Hepatocyte (in vitro differentiated cells): Measurements from ENCODE around the gene CHST8.

Experiments
- EZH2phosphoT487 ChIP-seq: fragments of 200-600 bp; sonication (generic); IDR thresholded peaks from one replicate; pipeline ENCODE4 v1.6.1; 2018; ENCODE audit warnings: antibody characterized with exemption, mild to moderate bottlenecking, low read depth, moderate library complexity; ENCODE audit not compliant: unreplicated experiment, severe bottlenecking
- TF ChIP-seq, protein P1 (sequence below): fragments of 200-600 bp; sonication (generic); IDR thresholded peaks from 2 replicates; pipeline ENCODE4 v1.5.1; 2016; ENCODE audit warnings: antibody characterized with exemption, mild to moderate bottlenecking; ENCODE audit not compliant: poor library complexity

DNA sequence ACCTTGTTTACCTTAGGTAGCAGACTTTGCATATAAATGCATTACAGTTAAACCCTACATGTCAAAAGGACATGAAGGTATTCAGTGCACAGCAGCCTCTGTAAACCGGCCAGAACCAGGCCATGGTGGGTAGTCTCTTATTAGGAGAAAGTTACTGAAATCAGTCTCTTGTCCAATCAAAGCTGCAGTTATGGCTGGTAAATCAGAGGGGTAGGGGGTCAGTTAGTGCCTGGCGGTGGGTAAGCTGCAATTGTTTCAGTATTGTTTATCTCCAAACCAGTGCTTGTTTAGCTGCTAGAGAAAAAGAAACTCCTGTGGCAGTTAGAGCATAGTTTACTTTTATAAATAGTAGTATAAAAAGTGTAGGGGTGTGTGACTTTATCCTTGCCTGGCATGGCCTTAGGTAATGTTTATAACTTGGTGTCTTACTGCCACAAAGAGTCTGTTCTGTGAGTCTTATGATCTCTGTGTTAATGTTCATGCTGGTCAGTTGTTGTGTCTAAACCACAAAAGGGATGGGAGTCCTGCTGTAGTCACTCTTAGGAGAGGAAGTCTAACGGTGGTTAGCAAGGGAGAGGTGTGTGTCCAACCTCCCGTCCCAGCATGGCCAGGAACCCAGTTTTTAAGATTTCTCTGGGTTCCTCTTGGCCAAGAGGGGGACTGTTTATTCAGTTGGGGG, 28.0 kb downstream of the CHST8 start:
- TF ChIP-seq, protein P1, sequence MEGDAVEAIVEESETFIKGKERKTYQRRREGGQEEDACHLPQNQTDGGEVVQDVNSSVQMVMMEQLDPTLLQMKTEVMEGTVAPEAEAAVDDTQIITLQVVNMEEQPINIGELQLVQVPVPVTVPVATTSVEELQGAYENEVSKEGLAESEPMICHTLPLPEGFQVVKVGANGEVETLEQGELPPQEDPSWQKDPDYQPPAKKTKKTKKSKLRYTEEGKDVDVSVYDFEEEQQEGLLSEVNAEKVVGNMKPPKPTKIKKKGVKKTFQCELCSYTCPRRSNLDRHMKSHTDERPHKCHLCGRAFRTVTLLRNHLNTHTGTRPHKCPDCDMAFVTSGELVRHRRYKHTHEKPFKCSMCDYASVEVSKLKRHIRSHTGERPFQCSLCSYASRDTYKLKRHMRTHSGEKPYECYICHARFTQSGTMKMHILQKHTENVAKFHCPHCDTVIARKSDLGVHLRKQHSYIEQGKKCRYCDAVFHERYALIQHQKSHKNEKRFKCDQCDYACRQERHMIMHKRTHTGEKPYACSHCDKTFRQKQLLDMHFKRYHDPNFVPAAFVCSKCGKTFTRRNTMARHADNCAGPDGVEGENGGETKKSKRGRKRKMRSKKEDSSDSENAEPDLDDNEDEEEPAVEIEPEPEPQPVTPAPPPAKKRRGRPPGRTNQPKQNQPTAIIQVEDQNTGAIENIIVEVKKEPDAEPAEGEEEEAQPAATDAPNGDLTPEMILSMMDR: no peak
- TF ChIP-seq EZH2phosphoT487: no peak
